ENCODE measurements around the gene SKAP1.

DNA sequence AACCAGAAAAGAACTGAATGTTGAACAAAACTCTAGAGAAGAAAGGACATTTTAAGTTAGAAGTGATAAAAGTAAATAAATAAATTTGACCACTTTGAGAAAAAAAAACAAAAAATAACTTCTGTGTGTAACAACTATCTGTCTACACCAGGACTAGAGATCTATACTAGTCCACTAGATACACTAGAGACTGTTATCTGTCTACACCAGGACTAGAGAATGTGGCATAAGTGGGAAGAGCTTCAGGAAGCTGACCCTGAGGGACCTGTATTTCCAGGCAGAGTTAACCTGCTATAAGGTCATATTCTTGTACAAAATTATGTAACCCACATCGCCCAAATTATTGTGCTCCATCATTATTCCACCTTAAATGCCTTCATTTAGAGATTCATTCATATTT, 160.8 kb downstream of the SKAP1 start:
- TF ChIP-seq EZH2 (IDR thresholded peaks at IDR 0.05; ENCODE audit: insufficient read depth, low read length): no peak
- TF ChIP-seq, protein P1, sequence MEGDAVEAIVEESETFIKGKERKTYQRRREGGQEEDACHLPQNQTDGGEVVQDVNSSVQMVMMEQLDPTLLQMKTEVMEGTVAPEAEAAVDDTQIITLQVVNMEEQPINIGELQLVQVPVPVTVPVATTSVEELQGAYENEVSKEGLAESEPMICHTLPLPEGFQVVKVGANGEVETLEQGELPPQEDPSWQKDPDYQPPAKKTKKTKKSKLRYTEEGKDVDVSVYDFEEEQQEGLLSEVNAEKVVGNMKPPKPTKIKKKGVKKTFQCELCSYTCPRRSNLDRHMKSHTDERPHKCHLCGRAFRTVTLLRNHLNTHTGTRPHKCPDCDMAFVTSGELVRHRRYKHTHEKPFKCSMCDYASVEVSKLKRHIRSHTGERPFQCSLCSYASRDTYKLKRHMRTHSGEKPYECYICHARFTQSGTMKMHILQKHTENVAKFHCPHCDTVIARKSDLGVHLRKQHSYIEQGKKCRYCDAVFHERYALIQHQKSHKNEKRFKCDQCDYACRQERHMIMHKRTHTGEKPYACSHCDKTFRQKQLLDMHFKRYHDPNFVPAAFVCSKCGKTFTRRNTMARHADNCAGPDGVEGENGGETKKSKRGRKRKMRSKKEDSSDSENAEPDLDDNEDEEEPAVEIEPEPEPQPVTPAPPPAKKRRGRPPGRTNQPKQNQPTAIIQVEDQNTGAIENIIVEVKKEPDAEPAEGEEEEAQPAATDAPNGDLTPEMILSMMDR (IDR thresholded peaks at IDR 0.05; ENCODE audit: insufficient read depth, low read depth, low read length): no peak
